Measurements from ENCODE around the gene CSNK1A1L.
"Not testable (repeated sequence)": the region's sequence is repeated elsewhere in the genome, so short reads cannot be mapped to it uniquely, and the experiment has no call there.

The CSNK1A1L gene

GRCh38 chr13:37056228-37056627 is 49.2 kb downstream of the CSNK1A1L start:
- not testable (repeated sequence) for DNase-seq

Measured in T-helper 2 cell (primary cell).